ENCODE results near the gene RIN3.

Gene RIN3

GRCh38 chr14:92665661-92666110 lies 152.1 kb downstream of the RIN3 start:
- H3K27me3 Mint-ChIP-seq = no peaks in the 10 kb centered on the region
- ATAC-seq (replicated peaks) = no peak
- no peak overlapping the region for H3K4me3 Mint-ChIP-seq
- H3K9me3 Mint-ChIP-seq = no peaks in the 10 kb centered on the region
- DNase-seq = no peak
- peaks cover 67% of the 10 kb centered on the region for H3K36me3 Mint-ChIP-seq (ENCODE audit: insufficient read depth)
- H3K27ac Mint-ChIP-seq = peak overlapping the region; percentile 85 to 87
- peaks cover 36 to 42% of the 10 kb centered on the region in 2 donors for H3K4me1 Mint-ChIP-seq (ENCODE audit: low read depth in 2 of 2)

GRCh38 chr14:92666251-92666650 lies 152.7 kb downstream of the RIN3 start:
- H3K27me3 Mint-ChIP-seq = no peaks in the 10 kb centered on the region

GRCh38 chr14:92668276-92668973 lies 154.8 kb downstream of the RIN3 start:
- Mint-ChIP-seq H3K4me3 (no peak overlapping the region), H3K9me3 (no peaks in the 10 kb centered on the region), H3K4me1 (ENCODE audit: low read depth in 2 of 2) (peaks cover 34 to 38% of the 10 kb centered on the region in 2 donors), H3K27ac (peak overlapping the region; percentile 77 to 87), H3K36me3 (ENCODE audit: insufficient read depth) (peaks cover 40% of the 10 kb centered on the region), H3K27me3 (no peaks in the 10 kb centered on the region)
- DNase-seq (no peak), ATAC-seq (replicated peaks) (no peak)

More at GRCh38 chr14:92666251-92666650, 152.7 kb downstream of the RIN3 start:
- peak overlapping the region; percentile 85 to 87 for H3K27ac Mint-ChIP-seq
- ATAC-seq (replicated peaks) (no peak), DNase-seq (no peak)
- no peak overlapping the region for H3K4me3 Mint-ChIP-seq
- H3K4me1 Mint-ChIP-seq (ENCODE audit: low read depth in 2 of 2) = peaks cover 40 to 46% of the 10 kb centered on the region in 2 donors
- H3K36me3 Mint-ChIP-seq (ENCODE audit: insufficient read depth) = peaks cover 61% of the 10 kb centered on the region
- H3K9me3 Mint-ChIP-seq = no peaks in the 10 kb centered on the region

GRCh38 chr14:92670160-92670559 lies 156.6 kb downstream of the RIN3 start:
- Mint-ChIP-seq H3K27ac (peak overlapping the region; percentile 82 to 87), H3K27me3 (no peaks in the 10 kb centered on the region), H3K4me3 (no peak overlapping the region), H3K36me3 (ENCODE audit: insufficient read depth) (peaks cover 33% of the 10 kb centered on the region), H3K4me1 (ENCODE audit: low read depth in 2 of 2) (peaks cover 31 to 36% of the 10 kb centered on the region in 2 donors), H3K9me3 (no peaks in the 10 kb centered on the region)
- no peak for DNase-seq
- no peak for ATAC-seq (replicated peaks)

GRCh38 chr14:92670643-92671366 lies 157.2 kb downstream of the RIN3 start:
- Mint-ChIP-seq H3K4me3 (no peak overlapping the region), H3K9me3 (no peaks in the 10 kb centered on the region), H3K27me3 (no peaks in the 10 kb centered on the region), H3K27ac (peak overlapping the region; percentile 82 to 87), H3K36me3 (ENCODE audit: insufficient read depth) (peaks cover 30% of the 10 kb centered on the region), H3K4me1 (ENCODE audit: low read depth in 2 of 2) (peaks cover 30 to 32% of the 10 kb centered on the region in 2 donors)
- DNase-seq (no peak), ATAC-seq (replicated peaks) (no peak)

GRCh38 chr14:92673601-92674150 lies 160.1 kb downstream of the RIN3 start:
- peaks cover 36% of the 10 kb centered on the region in 2 donors for H3K4me1 Mint-ChIP-seq (ENCODE audit: low read depth in 2 of 2)
- H3K9me3 Mint-ChIP-seq = no peaks in the 10 kb centered on the region
- H3K27ac Mint-ChIP-seq = peak overlapping the region in 1 of 2 donors; percentile 73
- ATAC-seq (replicated peaks) = no peak
- no peak for DNase-seq
- no peak overlapping the region for H3K4me3 Mint-ChIP-seq
- H3K27me3 Mint-ChIP-seq = no peaks in the 10 kb centered on the region
- peaks cover 18% of the 10 kb centered on the region for H3K36me3 Mint-ChIP-seq (ENCODE audit: insufficient read depth)

GRCh38 chr14:92675421-92675820 lies 161.8 kb downstream of the RIN3 start:
- peak overlapping the region; percentile 8 to 17 for H3K4me3 Mint-ChIP-seq
- no peak for ATAC-seq (replicated peaks)
- H3K4me1 Mint-ChIP-seq (ENCODE audit: low read depth in 2 of 2) = peaks cover 21 to 28% of the 10 kb centered on the region in 2 donors
- H3K36me3 Mint-ChIP-seq (ENCODE audit: insufficient read depth) = peaks cover 28% of the 10 kb centered on the region
- DNase-seq = no peak
- peak overlapping the region; percentile 90 to 92 for H3K27ac Mint-ChIP-seq
- H3K9me3 Mint-ChIP-seq = no peaks in the 10 kb centered on the region
- no peaks in the 10 kb centered on the region for H3K27me3 Mint-ChIP-seq

GRCh38 chr14:92675976-92676375 lies 162.4 kb downstream of the RIN3 start:
- Mint-ChIP-seq H3K4me3 (peak overlapping the region; percentile 8 to 17), H3K4me1 (ENCODE audit: low read depth in 2 of 2) (peaks cover 19 to 25% of the 10 kb centered on the region in 2 donors), H3K9me3 (no peaks in the 10 kb centered on the region), H3K27ac (peak overlapping the region; percentile 90 to 92), H3K27me3 (no peaks in the 10 kb centered on the region), H3K36me3 (ENCODE audit: insufficient read depth) (peaks cover 30% of the 10 kb centered on the region)
- no peak for DNase-seq
- ATAC-seq (replicated peaks) = no peak

GRCh38 chr14:92676403-92677086 lies 163.0 kb downstream of the RIN3 start:
- peak overlapping the region; percentile 90 to 92 for H3K27ac Mint-ChIP-seq
- peak overlapping the region in 1 of 2 donors; percentile 4 for H3K4me3 Mint-ChIP-seq
- no peaks in the 10 kb centered on the region for H3K27me3 Mint-ChIP-seq
- no peaks in the 10 kb centered on the region for H3K9me3 Mint-ChIP-seq
- peaks cover 36% of the 10 kb centered on the region for H3K36me3 Mint-ChIP-seq (ENCODE audit: insufficient read depth)
- H3K4me1 Mint-ChIP-seq (ENCODE audit: low read depth in 2 of 2) = peaks cover 23 to 29% of the 10 kb centered on the region in 2 donors
- ATAC-seq (replicated peaks) = no peak
- DNase-seq = no peak

GRCh38 chr14:92677087-92677668 lies 163.6 kb downstream of the RIN3 start:
- DNase-seq = no peak
- Mint-ChIP-seq H3K9me3 (no peaks in the 10 kb centered on the region), H3K27ac (peak overlapping the region; percentile 90 to 92), H3K4me1 (ENCODE audit: low read depth in 2 of 2) (peaks cover 24 to 27% of the 10 kb centered on the region in 2 donors), H3K27me3 (no peaks in the 10 kb centered on the region), H3K4me3 (no peak overlapping the region), H3K36me3 (ENCODE audit: insufficient read depth) (peaks cover 38% of the 10 kb centered on the region)
- ATAC-seq (replicated peaks) = peak; percentile 25

GRCh38 chr14:92677955-92678354 lies 164.4 kb downstream of the RIN3 start:
- ATAC-seq (replicated peaks) (no peak), DNase-seq (no peak)
- Mint-ChIP-seq H3K4me1 (ENCODE audit: low read depth in 2 of 2) (peaks cover 24 to 27% of the 10 kb centered on the region in 2 donors), H3K27me3 (no peaks in the 10 kb centered on the region), H3K27ac (peak overlapping the region; percentile 90 to 92), H3K4me3 (no peak overlapping the region), H3K36me3 (ENCODE audit: insufficient read depth) (peaks cover 43% of the 10 kb centered on the region), H3K9me3 (no peaks in the 10 kb centered on the region)

GRCh38 chr14:92678766-92679165 lies 165.2 kb downstream of the RIN3 start:
- peaks cover 24 to 27% of the 10 kb centered on the region in 2 donors for H3K4me1 Mint-ChIP-seq (ENCODE audit: low read depth in 2 of 2)
- peaks cover 42% of the 10 kb centered on the region for H3K36me3 Mint-ChIP-seq (ENCODE audit: insufficient read depth)
- H3K27me3 Mint-ChIP-seq = no peaks in the 10 kb centered on the region
- H3K27ac Mint-ChIP-seq = peak overlapping the region in 1 of 2 donors; percentile 82
- no peak overlapping the region for H3K4me3 Mint-ChIP-seq
- no peak for DNase-seq
- no peaks in the 10 kb centered on the region for H3K9me3 Mint-ChIP-seq
- no peak for ATAC-seq (replicated peaks)

- Mint-ChIP-seq H3K9me3 (no peaks in the 10 kb centered on the region), H3K4me3 (no peak overlapping the region), H3K27ac (peak overlapping the region in 1 of 2 donors; percentile 90), H3K36me3 (ENCODE audit: insufficient read depth) (peaks cover 39% of the 10 kb centered on the region), H3K4me1 (ENCODE audit: low read depth in 2 of 2) (peaks cover 21 to 25% of the 10 kb centered on the region in 2 donors), H3K27me3 (no peaks in the 10 kb centered on the region)
- no peak for ATAC-seq (replicated peaks)
- DNase-seq = no peak
Observed at GRCh38 chr14:92679246-92679645, 165.7 kb downstream of the RIN3 start.
